ENCODE measurements around the gene ZNF607. TPM values are rescaled to one million over a fixed set of nuclear protein-coding genes. Genes with fewer than 3 reads are reported as not detected.
A peak's percentile ranks its signal among the peaks of the same experiment; 100 is the strongest.

ZNF607 gene
- total RNA-seq, 4 donors from 2014 or later, result 1.5 to 5.7 (median 3.3) TPM

DNA sequence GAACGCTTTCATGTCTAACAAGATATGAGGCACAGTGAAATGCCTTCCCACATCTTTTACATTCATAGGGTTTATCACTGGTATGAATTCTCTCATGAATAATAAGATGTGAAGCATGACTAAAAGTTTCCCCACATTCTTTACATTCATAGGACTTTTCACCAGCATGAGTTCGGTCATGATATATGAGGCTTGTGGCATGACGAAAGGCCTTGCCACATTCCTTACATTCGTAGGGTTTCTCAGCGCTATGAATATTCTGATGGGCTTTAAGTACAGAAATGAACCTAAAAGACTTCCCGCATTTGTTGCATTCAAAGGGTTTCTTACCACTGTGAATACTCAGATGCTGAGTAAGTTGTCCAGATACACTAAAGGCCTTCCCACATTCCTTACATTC lies 21.3 kb downstream of the ZNF607 start:
- H3K4me1 ChIP-seq, result no peaks in the 10 kb centered on the region
- H3K36me3 ChIP-seq, result peaks cover 3 to 64% (median 5%) of the 10 kb centered on the region in 3 donors
- no peak overlapping the region for H3K4me3 ChIP-seq
- TF ChIP-seq CTCF (IDR thresholded peaks at IDR 0.05) (no peak), POLR2A (IDR thresholded peaks at IDR 0.05) (no peak)
- intact Hi-C loops (cut with DNase I), result no loop called here
- H3K27ac ChIP-seq, result no peak overlapping the region
- H3K9me3 ChIP-seq, result peaks cover 0 to 79% (median 22%) of the 10 kb centered on the region in 3 donors
- no peaks in the 10 kb centered on the region for H3K27me3 ChIP-seq
- no peak for DNase-seq
- WGBS, 2 donors, result 96 to 99% methylated on average over 6 of the region's 6 CpGs

- 69 to 75% methylated on average over 3 of the region's 3 CpGs for WGBS, 2 donors
- intact Hi-C loops (cut with DNase I), result no loop called here
- Histone ChIP-seq H3K27me3 (no peaks in the 10 kb centered on the region), H3K9me3 (peaks cover 0 to 69% (median 22%) of the 10 kb centered on the region in 3 donors), H3K4me1 (peaks cover 0 to 21% (median 0%) of the 10 kb centered on the region in 3 donors), H3K27ac (no peak overlapping the region), H3K36me3 (peaks cover 3 to 35% (median 5%) of the 10 kb centered on the region in 3 donors), H3K4me3 (no peak overlapping the region)
- DNase-seq, result no peak
- TF ChIP-seq POLR2A (IDR thresholded peaks at IDR 0.05) (no peak), CTCF (IDR thresholded peaks at IDR 0.05) (no peak)
These were observed 24.2 kb downstream of the ZNF607 start for GRCh38 chr19:37695144-37695899.

DNA sequence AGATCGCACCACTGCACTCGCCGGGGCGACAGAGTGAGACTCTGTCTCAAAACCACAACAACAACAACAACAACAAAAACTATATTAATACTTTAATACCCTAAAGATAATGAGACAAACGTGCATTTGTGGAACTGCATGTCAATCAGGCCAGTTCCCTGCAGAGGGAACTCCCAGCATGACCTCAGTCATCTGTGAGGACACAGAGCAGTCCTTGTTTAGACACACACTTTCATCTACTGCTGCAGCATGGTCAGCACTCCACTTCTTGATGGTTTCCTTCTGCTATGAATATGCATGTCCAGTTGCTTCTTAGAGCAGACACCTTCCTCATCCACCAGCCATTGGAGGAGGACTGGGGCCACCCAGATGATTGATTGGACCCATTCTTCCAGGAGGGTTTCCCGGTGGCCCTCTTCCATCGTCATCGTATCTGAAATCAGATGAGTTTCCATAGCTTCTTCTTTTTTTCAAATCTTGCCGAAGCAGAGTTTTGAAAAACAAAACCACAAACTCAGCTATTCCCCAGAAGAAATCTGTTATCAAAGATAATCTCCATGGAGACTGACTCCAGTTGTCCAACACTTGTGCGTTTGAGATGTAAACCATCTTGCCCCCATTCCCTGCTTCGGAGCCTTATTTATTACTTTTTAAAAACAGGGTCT lies 26.5 kb downstream of the ZNF607 start:
- H3K27ac ChIP-seq, result no peak overlapping the region
- 74 to 75% methylated on average over 11 of the region's 11 CpGs for WGBS, 2 donors
- H3K36me3 ChIP-seq, result peaks cover 0 to 13% (median 0%) of the 10 kb centered on the region in 3 donors
- H3K4me3 ChIP-seq, result no peak overlapping the region
- H3K4me1 ChIP-seq, result peaks cover 0 to 21% (median 0%) of the 10 kb centered on the region in 3 donors
- no peak for DNase-seq
- intact Hi-C loops (cut with DNase I), result no loop called here
- no peak for TF ChIP-seq CTCF (IDR thresholded peaks at IDR 0.05)
- TF ChIP-seq POLR2A (IDR thresholded peaks at IDR 0.05), result no peak
- peaks cover 0 to 47% (median 3%) of the 10 kb centered on the region in 3 donors for H3K9me3 ChIP-seq
- H3K27me3 ChIP-seq, result no peaks in the 10 kb centered on the region

- DNase-seq, result peak; percentile 31
- Histone ChIP-seq H3K27me3 (no peaks in the 10 kb centered on the region), H3K36me3 (peaks cover 0 to 8% (median 0%) of the 10 kb centered on the region in 3 donors), H3K4me1 (peaks cover 0 to 21% (median 0%) of the 10 kb centered on the region in 3 donors), H3K27ac (peak overlapping the region; percentile 32 to 85 (median 78)), H3K9me3 (peaks cover 0 to 43% (median 3%) of the 10 kb centered on the region in 3 donors), H3K4me3 (peak overlapping the region; percentile 40 to 70 (median 54))
- 1 to 2% methylated on average over 20 to 35 of the region's 48 CpGs for WGBS, 2 donors
- intact Hi-C loops (cut with DNase I), result no loop called here
- peak in 2 of 4 donors; percentile 27 to 29 for TF ChIP-seq POLR2A (IDR thresholded peaks at IDR 0.05)
- TF ChIP-seq CTCF (IDR thresholded peaks at IDR 0.05), result peak in 1 of 6 experiments; percentile 7
These were observed 27.6 kb downstream of the ZNF607 start for GRCh38 chr19:37691881-37692504.

Data from esophagus squamous epithelium (tissue), 5 donors.